Keratinocyte (primary cell): ENCODE data around the gene TFAP2B. TPM values are rescaled to one million over a fixed set of nuclear protein-coding genes. Genes with fewer than 3 reads are reported as not detected.

ENCODE experiments used
- DNase-seq: peaks from one replicate; pipeline ENCODE4 v3.0.0-alpha.2; 2011; ENCODE audit warnings: low read depth, missing footprints, low spot score
- FAIRE-seq: peaks from 2 replicates; lab custom pipeline; 2011; peaks lifted over from hg19 to GRCh38; lab: Jason Lieb, UNC
- H2AFZ ChIP-seq: 2 replicates; pipeline ENCODE4 v1.6.0; 2012; ENCODE audit warnings: low read length, control low read depth, inconsistent platforms; ENCODE audit not compliant: control insufficient read depth
- H3K27ac ChIP-seq: 2 replicates; pipeline ENCODE4 v1.5.1; 2011; ENCODE audit warnings: low read length; ENCODE audit not compliant: control insufficient read depth, insufficient read depth
- H3K27me3 ChIP-seq: 3 replicates; pipeline ENCODE4 v1.6.0; 2011; ENCODE audit warnings: low read length; ENCODE audit not compliant: control insufficient read depth, insufficient read depth; ENCODE audit errors: extremely low read depth
- H3K36me3 ChIP-seq, 2 experiments: 2 replicates in 1 of 2; 3 replicates in 1 of 2; pipeline ENCODE4 v1.5.1; 2011; ENCODE audit warnings: low read length in 2 of 2, mild to moderate bottlenecking in 1 of 2; ENCODE audit not compliant: control insufficient read depth in 2 of 2, insufficient read depth in 2 of 2; ENCODE audit errors: extremely low read depth in 1 of 2
- H3K4me1 ChIP-seq: 3 replicates; pipeline ENCODE4 v1.5.1; 2011; ENCODE audit warnings: low read length; ENCODE audit not compliant: control insufficient read depth, insufficient read depth; ENCODE audit errors: extremely low read depth
- H3K4me2 ChIP-seq: 3 replicates; pipeline ENCODE4 v1.6.0; 2011; ENCODE audit warnings: low read depth, low read length; ENCODE audit not compliant: control insufficient read depth, insufficient read depth; ENCODE audit errors: extremely low read depth
- H3K4me3 ChIP-seq, 3 experiments: fragments of 200-600 bp in 1 of 3; sonication (generic) in 1 of 3; 2 replicates in 2 of 3; 3 replicates in 1 of 3; pipeline ENCODE4 v1.5.1; 2011 to 2016; ENCODE audit warnings: low read length in 3 of 3, mild to moderate bottlenecking in 3 of 3, control low read depth in 2 of 3, inconsistent platforms in 1 of 3, low read depth in 1 of 3, mixed read lengths in 1 of 3, mixed run types in 1 of 3, moderate library complexity in 1 of 3; ENCODE audit not compliant: control insufficient read depth in 2 of 3, insufficient read depth in 2 of 3; ENCODE audit errors: extremely low read depth in 1 of 3
- H3K79me2 ChIP-seq: 2 replicates; pipeline ENCODE4 v1.6.0; 2012; ENCODE audit warnings: low read length; ENCODE audit not compliant: control insufficient read depth, insufficient read depth
- H3K9ac ChIP-seq: 3 replicates; pipeline ENCODE4 v1.6.0; 2011; ENCODE audit warnings: low read length; ENCODE audit not compliant: control insufficient read depth, insufficient read depth; ENCODE audit errors: extremely low read depth
- H3K9me1 ChIP-seq: 3 replicates; pipeline ENCODE4 v1.6.0; 2011; ENCODE audit warnings: low read length; ENCODE audit not compliant: control insufficient read depth, insufficient read depth; ENCODE audit errors: extremely low read depth
- H3K9me3 ChIP-seq: 2 replicates; pipeline ENCODE4 v1.5.1; 2012; ENCODE audit warnings: low read depth, low read length; ENCODE audit not compliant: control insufficient read depth
- H4K20me1 ChIP-seq: 3 replicates; pipeline ENCODE4 v1.6.0; 2011; ENCODE audit warnings: low read length; ENCODE audit not compliant: control insufficient read depth, insufficient read depth; ENCODE audit errors: extremely low read depth
- CTCF ChIP-seq, 3 experiments: IDR thresholded peaks in 1 of 3; conservative IDR thresholded peaks in 1 of 3; optimal IDR thresholded peaks in 1 of 3; 2 replicates in 2 of 3; 3 replicates in 1 of 3; pipeline versions ENCODE3 to v1.5.1; 2011; ENCODE audit warnings: low read length in 3 of 3, mild to moderate bottlenecking in 3 of 3, moderate library complexity in 2 of 3, control low read depth in 1 of 3, inconsistent platforms in 1 of 3; ENCODE audit not compliant: insufficient read depth in 2 of 3; ENCODE audit errors: extremely low read depth in 1 of 3
- EZH2 ChIP-seq: IDR thresholded peaks from one replicate; pipeline ENCODE4 v1.6.1; 2012; ENCODE audit warnings: inconsistent platforms, mild to moderate bottlenecking, low read length, moderate library complexity
- dilution Hi-C: fragments of 300-500 bp; cut with MboI; formaldehyde crosslinking; loops from one replicate; pipeline ENCODE4 v1.7.0; 2020; ENCODE audit warnings: low sequenced_read_pairs; ENCODE audit not compliant: extremely low pct_ligation_motif_present
- polyA plus RNA-seq, 5 experiments: library from polyadenylated mRNA; depleted of rRNA in 3 of 5; stranded (reverse) in 3 of 5; stranded (forward) in 1 of 5; unstranded in 1 of 5; fragments of >200 nt; gene quantifications; 1 replicate in 1 of 5; 2 replicates in 3 of 5; 3 replicates in 1 of 5; pipeline versions ENCODE4 v1.2.1 to v1.2.3, GENCODE V29; 2011 to 2012; ENCODE audit warnings: missing spikeins in 2 of 5, low read depth in 1 of 5, low replicate concordance in 1 of 5

TFAP2B gene
- polyA plus RNA-seq, 1 donor (not counting 4 experiments of a cell fraction or from before 2014, with no cell fraction given) = 0.01 TPM

GRCh38 chr6:50780382-50780781 is 38.3 kb upstream of the TFAP2B start:
- Histone ChIP-seq H3K36me3 (no peaks in the 10 kb centered on the region), H2AFZ (no peak overlapping the region), H3K79me2 (no peaks in the 10 kb centered on the region), H3K27ac (no peak overlapping the region), H3K27me3 (no peaks in the 10 kb centered on the region), H3K4me3 (no peak overlapping the region), H3K4me2 (no peak overlapping the region), H3K9me3 (no peaks in the 10 kb centered on the region), H4K20me1 (no peaks in the 10 kb centered on the region), H3K9me1 (no peaks in the 10 kb centered on the region), H3K4me1 (peaks cover 2% of the 10 kb centered on the region), H3K9ac (no peak overlapping the region)
- no peak for TF ChIP-seq CTCF (optimal IDR thresholded peaks at IDR 0.05 in 1 of 3, IDR thresholded peaks at IDR 0.05 in 1 of 3, conservative IDR thresholded peaks at IDR 0.05 in 1 of 3; ENCODE audit: extremely low read depth in 1 of 3, insufficient read depth in 2 of 3, low read length in 3 of 3)
- TF ChIP-seq EZH2 = no peak
- FAIRE-seq (no peak), DNase-seq (no peak)
- dilution Hi-C loops = no loop called here

- H3K9ac ChIP-seq = peak overlapping the region; percentile 18
- dilution Hi-C loops = no loop called here
- peak overlapping the region; percentile 85 for H3K27ac ChIP-seq
- H3K4me2 ChIP-seq = peak overlapping the region; percentile 76
- peak overlapping the region; percentile 70 for H2AFZ ChIP-seq
- peak overlapping the region in 2 of 3 experiments; percentile 16 to 37 for H3K4me3 ChIP-seq
- H3K27me3 ChIP-seq = no peaks in the 10 kb centered on the region
- no peaks in the 10 kb centered on the region for H4K20me1 ChIP-seq
- no peaks in the 10 kb centered on the region for H3K79me2 ChIP-seq
- H3K4me1 ChIP-seq = peaks cover 14% of the 10 kb centered on the region
- DNase-seq (peak; percentile 85), FAIRE-seq (peak; percentile 99)
- no peaks in the 10 kb centered on the region for H3K9me1 ChIP-seq
- no peaks in the 10 kb centered on the region for H3K36me3 ChIP-seq
- H3K9me3 ChIP-seq = no peaks in the 10 kb centered on the region
- TF ChIP-seq EZH2 (no peak), CTCF (optimal IDR thresholded peaks at IDR 0.05 in 1 of 3, IDR thresholded peaks at IDR 0.05 in 1 of 3, conservative IDR thresholded peaks at IDR 0.05 in 1 of 3; ENCODE audit: extremely low read depth in 1 of 3, insufficient read depth in 2 of 3, low read length in 3 of 3) (peak in 1 of 3 experiments; percentile 7)
These were observed 32.8 kb upstream of the TFAP2B start for GRCh38 chr6:50785921-50786320.
